Measurements from ENCODE around the gene PLXDC1.
"Not testable (repeated sequence)": the region's sequence is repeated elsewhere in the genome, so short reads cannot be mapped to it uniquely, and the experiment has no call there.

DNA sequence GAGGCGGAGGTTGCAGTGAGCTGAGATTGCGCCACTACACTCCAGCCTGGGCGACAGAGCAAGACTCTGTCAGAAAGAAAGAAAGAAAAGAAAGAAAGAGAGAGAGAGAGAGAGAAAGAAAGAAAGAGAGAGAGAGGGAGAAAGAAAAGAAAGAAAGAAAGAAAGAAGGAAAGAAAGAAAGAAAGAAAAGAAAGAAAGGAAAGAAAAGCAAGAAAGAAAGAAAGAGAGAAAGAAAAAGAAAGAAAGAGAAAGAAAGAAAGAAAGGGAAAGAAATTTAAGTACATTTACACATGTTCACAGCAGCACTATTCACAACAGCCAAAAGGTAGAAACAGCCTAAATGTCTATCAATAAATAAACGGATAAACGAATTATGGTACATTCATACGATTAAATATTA, 21.9 kb downstream of the PLXDC1 start:
- not testable (repeated sequence) for TF ChIP-seq POLR2A (IDR thresholded peaks at IDR 0.05)
- TF ChIP-seq, protein P1, sequence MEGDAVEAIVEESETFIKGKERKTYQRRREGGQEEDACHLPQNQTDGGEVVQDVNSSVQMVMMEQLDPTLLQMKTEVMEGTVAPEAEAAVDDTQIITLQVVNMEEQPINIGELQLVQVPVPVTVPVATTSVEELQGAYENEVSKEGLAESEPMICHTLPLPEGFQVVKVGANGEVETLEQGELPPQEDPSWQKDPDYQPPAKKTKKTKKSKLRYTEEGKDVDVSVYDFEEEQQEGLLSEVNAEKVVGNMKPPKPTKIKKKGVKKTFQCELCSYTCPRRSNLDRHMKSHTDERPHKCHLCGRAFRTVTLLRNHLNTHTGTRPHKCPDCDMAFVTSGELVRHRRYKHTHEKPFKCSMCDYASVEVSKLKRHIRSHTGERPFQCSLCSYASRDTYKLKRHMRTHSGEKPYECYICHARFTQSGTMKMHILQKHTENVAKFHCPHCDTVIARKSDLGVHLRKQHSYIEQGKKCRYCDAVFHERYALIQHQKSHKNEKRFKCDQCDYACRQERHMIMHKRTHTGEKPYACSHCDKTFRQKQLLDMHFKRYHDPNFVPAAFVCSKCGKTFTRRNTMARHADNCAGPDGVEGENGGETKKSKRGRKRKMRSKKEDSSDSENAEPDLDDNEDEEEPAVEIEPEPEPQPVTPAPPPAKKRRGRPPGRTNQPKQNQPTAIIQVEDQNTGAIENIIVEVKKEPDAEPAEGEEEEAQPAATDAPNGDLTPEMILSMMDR (IDR thresholded peaks at IDR 0.05 in 4 of 5, conservative IDR thresholded peaks at IDR 0.05 in 1 of 5), result not testable (repeated sequence)

All from gastrocnemius medialis (tissue), 4 donors.